Measurements from ENCODE around the gene OAS2.

The OAS2 gene

GRCh38 chr12:112936264-112936663 is 42.1 kb upstream of the OAS2 start:
- H3K4me3 ChIP-seq (ENCODE audit: low read depth, low read length), result no peak overlapping the region
- DNase-seq (ENCODE audit: low read depth), result no peak
- no peak for TF ChIP-seq CTCF (IDR thresholded peaks at IDR 0.05; ENCODE audit: insufficient read depth, low read depth, low read length, missing control alignments)

- TF ChIP-seq CTCF (IDR thresholded peaks at IDR 0.05; ENCODE audit: insufficient read depth, low read depth, low read length, missing control alignments), result no peak
- no peak overlapping the region for H3K4me3 ChIP-seq (ENCODE audit: low read depth, low read length)
- no peak for DNase-seq (ENCODE audit: low read depth)
Observed at GRCh38 chr12:112936927-112937326, 41.4 kb upstream of the OAS2 start.

- no peak for TF ChIP-seq CTCF (IDR thresholded peaks at IDR 0.05; ENCODE audit: insufficient read depth, low read depth, low read length, missing control alignments)
- DNase-seq (ENCODE audit: low read depth), result peak; percentile 72
- H3K4me3 ChIP-seq (ENCODE audit: low read depth, low read length), result peak within 1 kb of the TSS; percentile 91
Observed at GRCh38 chr12:112937741-112938719, 40.3 kb upstream of the OAS2 start, which contains the start of gene OAS3. TSS of gene OAS3 (plus strand) at chr12:112938474. CDS start at chr12:112938531, 57 bp downstream.

GRCh38 chr12:112938751-112939150 is 39.6 kb upstream of the OAS2 start:
- peak overlapping the region; percentile 91 for H3K4me3 ChIP-seq (ENCODE audit: low read depth, low read length)
- TF ChIP-seq CTCF (IDR thresholded peaks at IDR 0.05; ENCODE audit: insufficient read depth, low read depth, low read length, missing control alignments), result no peak
- DNase-seq (ENCODE audit: low read depth), result no peak

GRCh38 chr12:112939761-112940381 is 38.4 kb upstream of the OAS2 start:
- H3K4me3 ChIP-seq (ENCODE audit: low read depth, low read length), result peak overlapping the region; percentile 91
- TF ChIP-seq CTCF (IDR thresholded peaks at IDR 0.05; ENCODE audit: insufficient read depth, low read depth, low read length, missing control alignments), result no peak
- peak; percentile 47 for DNase-seq (ENCODE audit: low read depth)

- no peak for TF ChIP-seq CTCF (IDR thresholded peaks at IDR 0.05; ENCODE audit: insufficient read depth, low read depth, low read length, missing control alignments)
- H3K4me3 ChIP-seq (ENCODE audit: low read depth, low read length), result no peak overlapping the region
- DNase-seq (ENCODE audit: low read depth), result no peak
Observed at GRCh38 chr12:112941528-112942335, 36.6 kb upstream of the OAS2 start.

Measured in GM12865 (cell line).